HG02981 (cell line): ENCODE data around the gene ANO10.

Experiments
- ATAC-seq: cut with Tn5 transposase; IDR thresholded peaks from one replicate; pipeline ENCODE4 v1.9.1; 2021; ENCODE audit warnings: mild to moderate bottlenecking, moderate library complexity; ENCODE audit not compliant: unreplicated experiment

Gene ANO10

DNA sequence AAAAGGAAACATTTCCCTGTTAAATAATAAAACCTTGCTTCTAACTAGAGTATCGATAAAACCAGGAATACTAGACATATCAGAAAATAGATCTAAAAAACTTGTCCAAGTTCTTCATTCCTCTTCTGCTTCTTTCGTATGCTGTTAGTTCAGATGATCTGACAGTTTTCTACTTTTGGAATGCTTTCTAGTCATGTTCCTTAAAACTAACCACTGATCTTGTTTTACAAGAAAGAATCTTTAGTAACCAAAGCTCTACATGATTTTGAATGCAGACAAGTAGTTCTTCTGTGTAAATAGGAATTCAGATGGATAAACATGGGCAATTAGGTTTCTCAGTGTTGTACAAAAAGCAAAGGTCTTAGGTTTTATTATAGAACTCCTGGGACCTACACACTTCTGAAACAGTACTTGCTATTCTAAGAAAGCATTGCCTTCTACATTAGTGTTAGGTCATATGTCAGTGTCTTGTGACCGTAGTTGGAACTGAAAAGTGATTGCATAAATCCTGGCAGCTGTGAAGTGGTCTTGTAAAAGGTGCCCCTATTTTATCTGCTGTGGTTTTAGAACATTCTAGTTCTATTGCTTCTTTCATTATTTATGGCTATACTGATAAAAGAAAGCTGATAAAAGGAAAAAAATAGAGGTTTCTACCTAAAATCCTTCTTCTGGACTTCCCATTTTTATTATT is 294.8 kb downstream of the ANO10 start:
- no peak for ATAC-seq

- no peak for ATAC-seq
Observed at GRCh38 chr3:43323541-43323940, 298.3 kb downstream of the ANO10 start.

- no peak for ATAC-seq
Observed at GRCh38 chr3:43320288-43320687, 301.5 kb downstream of the ANO10 start.

GRCh38 chr3:43319794-43320193 is 302.0 kb downstream of the ANO10 start:
- ATAC-seq, result no peak

DNA sequence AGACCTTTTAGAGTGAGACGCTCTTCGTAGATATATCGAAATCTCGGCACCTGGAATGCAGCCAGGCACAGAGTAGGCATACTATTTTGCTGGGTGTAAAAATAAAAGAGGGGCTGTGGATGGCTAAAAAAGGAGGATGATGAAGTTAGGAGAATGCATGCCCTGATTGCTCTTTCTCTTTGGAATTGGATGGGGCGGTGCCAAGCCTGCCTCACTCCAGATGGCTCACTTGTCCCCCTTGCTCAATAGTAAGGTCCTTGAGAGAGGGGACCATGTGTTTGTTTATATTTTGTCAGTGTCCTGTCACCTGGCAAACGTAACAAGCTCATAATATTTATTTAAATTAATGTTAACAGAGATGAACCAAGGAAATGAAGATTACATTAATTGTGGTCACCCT is 302.4 kb downstream of the ANO10 start:
- no peak for ATAC-seq

DNA sequence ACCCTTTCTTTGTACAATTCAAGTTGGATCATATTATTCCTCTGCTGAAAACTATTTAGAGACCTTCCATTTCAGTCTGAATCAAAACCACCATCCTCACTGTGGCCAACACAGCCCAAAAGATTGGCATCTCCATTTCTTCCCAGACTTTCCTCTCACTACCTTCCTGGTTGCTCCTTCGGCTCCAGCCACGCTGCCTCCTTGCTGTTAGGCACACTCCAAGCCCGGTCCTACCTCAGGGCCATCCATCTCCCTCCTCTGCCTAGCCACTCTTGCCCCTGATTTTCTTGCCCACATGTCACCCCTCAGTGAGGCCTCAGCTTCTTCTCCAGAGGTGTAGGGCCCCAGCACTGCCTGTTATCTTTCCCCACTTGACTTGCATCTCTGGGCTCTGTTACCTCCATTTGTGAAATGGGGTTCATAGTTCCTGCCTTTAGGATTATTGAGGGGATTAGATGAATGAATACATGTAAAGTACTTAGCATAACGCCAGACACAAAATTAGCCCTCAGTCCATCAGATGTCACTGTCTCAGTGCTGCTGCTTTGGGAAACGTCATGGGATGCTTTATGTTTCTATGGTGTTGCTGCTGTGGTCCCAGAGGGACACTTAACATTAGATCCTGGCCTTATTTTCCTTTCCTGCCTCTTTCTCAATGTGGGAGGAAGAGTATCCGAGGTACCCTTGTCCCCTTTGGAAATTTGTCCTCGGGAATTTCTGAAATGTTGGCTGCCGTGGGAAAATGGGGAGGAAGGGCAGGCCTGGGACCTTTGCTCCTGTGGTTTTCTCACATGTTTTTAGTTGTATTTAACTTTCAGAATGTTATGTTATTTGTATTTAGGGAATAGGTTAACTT is 304.1 kb downstream of the ANO10 start:
- ATAC-seq, result no peak

- no peak for ATAC-seq
Observed at GRCh38 chr3:43316783-43317460, 304.9 kb downstream of the ANO10 start.
